ENCODE results near the gene BRAT1. TPM values are rescaled to one million over a fixed set of nuclear protein-coding genes. Genes with fewer than 3 reads are reported as not detected.

The BRAT1 gene
- 39.4 TPM for polyA plus RNA-seq

- no peaks in the 10 kb centered on the region for H3K27me3 Mint-ChIP-seq
- peak within 1 kb of the TSS; percentile 86 to 95 (median 93) for H3K4me3 Mint-ChIP-seq
- no peaks in the 10 kb centered on the region for H3K36me3 Mint-ChIP-seq
- no peaks in the 10 kb centered on the region for H3K9me3 Mint-ChIP-seq
- peaks cover 21 to 30% (median 26%) of the 10 kb centered on the region in 3 donors for H3K4me1 Mint-ChIP-seq
- H3K27ac Mint-ChIP-seq: peak within 1 kb of the TSS; percentile 93 to 96 (median 93)
Observed at GRCh38 chr7:2555121-2556052, at the start of gene BRAT1. Gene BRAT1, minus strand, starts transcription at chr7:2555524. Its CDS starts 1,093 bp downstream, at chr7:2554431.

- H3K4me3 Mint-ChIP-seq: no peak overlapping the region
- no peak overlapping the region for H3K27ac Mint-ChIP-seq
- H3K36me3 Mint-ChIP-seq: peaks cover 5% of the 10 kb centered on the region
- H3K27me3 Mint-ChIP-seq: no peaks in the 10 kb centered on the region
- no peaks in the 10 kb centered on the region for H3K9me3 Mint-ChIP-seq
- peaks cover 6 to 13% (median 11%) of the 10 kb centered on the region in 3 donors for H3K4me1 Mint-ChIP-seq
Observed at GRCh38 chr7:2604608-2605174, 49.4 kb upstream of the BRAT1 start.

- Mint-ChIP-seq H3K27ac (peak overlapping the region in 1 of 3 donors; percentile 92), H3K4me1 (peaks cover 3 to 6% (median 5%) of the 10 kb centered on the region in 3 donors), H3K9me3 (no peaks in the 10 kb centered on the region), H3K4me3 (peak overlapping the region in 1 of 4 donors; percentile 39), H3K27me3 (no peaks in the 10 kb centered on the region), H3K36me3 (peaks cover 5% of the 10 kb centered on the region)
Observed at GRCh38 chr7:2603044-2603965, 48.0 kb upstream of the BRAT1 start.

- H3K9me3 Mint-ChIP-seq: no peaks in the 10 kb centered on the region
- H3K4me1 Mint-ChIP-seq: peaks cover 0 to 1% (median 1%) of the 10 kb centered on the region in 3 donors
- no peaks in the 10 kb centered on the region for H3K27me3 Mint-ChIP-seq
- H3K4me3 Mint-ChIP-seq: no peak overlapping the region
- peaks cover 5% of the 10 kb centered on the region for H3K36me3 Mint-ChIP-seq
- peak overlapping the region in 1 of 3 donors; percentile 92 for H3K27ac Mint-ChIP-seq
Observed at GRCh38 chr7:2602406-2603043, 47.2 kb upstream of the BRAT1 start.

GRCh38 chr7:2601907-2602306, 46.6 kb upstream of the BRAT1 start:
- Mint-ChIP-seq H3K4me1 (no peaks in the 10 kb centered on the region), H3K27me3 (no peaks in the 10 kb centered on the region), H3K36me3 (peaks cover 5% of the 10 kb centered on the region), H3K4me3 (no peak overlapping the region), H3K27ac (no peak overlapping the region), H3K9me3 (no peaks in the 10 kb centered on the region)

- Mint-ChIP-seq H3K9me3 (no peaks in the 10 kb centered on the region), H3K4me1 (no peaks in the 10 kb centered on the region), H3K27ac (no peak overlapping the region), H3K27me3 (no peaks in the 10 kb centered on the region), H3K36me3 (peaks cover 5% of the 10 kb centered on the region), H3K4me3 (no peak overlapping the region)
Observed at GRCh38 chr7:2601065-2601464, 45.7 kb upstream of the BRAT1 start.

GRCh38 chr7:2598154-2598823, 43.0 kb upstream of the BRAT1 start:
- peak overlapping the region in 1 of 3 donors; percentile 22 for H3K27ac Mint-ChIP-seq
- H3K27me3 Mint-ChIP-seq: no peaks in the 10 kb centered on the region
- no peak overlapping the region for H3K4me3 Mint-ChIP-seq
- H3K36me3 Mint-ChIP-seq: peaks cover 7% of the 10 kb centered on the region
- peaks cover 0 to 2% (median 0%) of the 10 kb centered on the region in 3 donors for H3K4me1 Mint-ChIP-seq
- no peaks in the 10 kb centered on the region for H3K9me3 Mint-ChIP-seq

- peaks cover 0 to 2% (median 0%) of the 10 kb centered on the region in 3 donors for H3K4me1 Mint-ChIP-seq
- no peak overlapping the region for H3K27ac Mint-ChIP-seq
- H3K36me3 Mint-ChIP-seq: peaks cover 8% of the 10 kb centered on the region
- H3K27me3 Mint-ChIP-seq: no peaks in the 10 kb centered on the region
- no peak overlapping the region for H3K4me3 Mint-ChIP-seq
- H3K9me3 Mint-ChIP-seq: no peaks in the 10 kb centered on the region
Observed at GRCh38 chr7:2597273-2597640, 41.9 kb upstream of the BRAT1 start.

GRCh38 chr7:2596464-2597272, 41.3 kb upstream of the BRAT1 start:
- Mint-ChIP-seq H3K27ac (no peak overlapping the region), H3K4me3 (no peak overlapping the region), H3K9me3 (no peaks in the 10 kb centered on the region), H3K4me1 (peaks cover 0 to 2% (median 0%) of the 10 kb centered on the region in 3 donors), H3K27me3 (no peaks in the 10 kb centered on the region), H3K36me3 (peaks cover 8% of the 10 kb centered on the region)

- Mint-ChIP-seq H3K9me3 (no peaks in the 10 kb centered on the region), H3K4me3 (no peak overlapping the region), H3K27me3 (no peaks in the 10 kb centered on the region), H3K36me3 (peaks cover 5% of the 10 kb centered on the region), H3K4me1 (peaks cover 0 to 2% (median 0%) of the 10 kb centered on the region in 3 donors), H3K27ac (no peak overlapping the region)
Observed at GRCh38 chr7:2595258-2595860, 40.0 kb upstream of the BRAT1 start.

- H3K4me3 Mint-ChIP-seq: no peak overlapping the region
- no peaks in the 10 kb centered on the region for H3K9me3 Mint-ChIP-seq
- H3K4me1 Mint-ChIP-seq: peaks cover 0 to 2% (median 0%) of the 10 kb centered on the region in 3 donors
- no peaks in the 10 kb centered on the region for H3K27me3 Mint-ChIP-seq
- peaks cover 5% of the 10 kb centered on the region for H3K36me3 Mint-ChIP-seq
- H3K27ac Mint-ChIP-seq: peak overlapping the region in 1 of 3 donors; percentile 39
Observed at GRCh38 chr7:2594599-2594998, 39.3 kb upstream of the BRAT1 start.

- no peak overlapping the region for H3K27ac Mint-ChIP-seq
- no peaks in the 10 kb centered on the region for H3K27me3 Mint-ChIP-seq
- peaks cover 5% of the 10 kb centered on the region for H3K36me3 Mint-ChIP-seq
- H3K4me1 Mint-ChIP-seq: peaks cover 0 to 2% (median 0%) of the 10 kb centered on the region in 3 donors
- H3K4me3 Mint-ChIP-seq: no peak overlapping the region
- no peaks in the 10 kb centered on the region for H3K9me3 Mint-ChIP-seq
Observed at GRCh38 chr7:2593036-2593727, 37.9 kb upstream of the BRAT1 start.

Measured in IgD-negative memory B cell (primary cell).